GM10266 (cell line): ENCODE data around the gene KLHDC4.

ENCODE experiments used
- DNase-seq: peaks from one replicate; pipeline ENCODE4 v3.0.0; 2012; ENCODE audit errors: extremely low spot score
- CTCF ChIP-seq: IDR thresholded peaks from 2 replicates; pipeline ENCODE4 v1.5.1; 2012; ENCODE audit warnings: mild to moderate bottlenecking, low read depth; ENCODE audit not compliant: control insufficient read depth, insufficient read depth; ENCODE audit errors: missing control alignments

The KLHDC4 gene

GRCh38 chr16:87764600-87765472 is 950 bp downstream of the KLHDC4 start:
- no peak for TF ChIP-seq CTCF

GRCh38 chr16:87762620-87763019 is 3.2 kb downstream of the KLHDC4 start:
- TF ChIP-seq CTCF, result no peak
- no peak for DNase-seq

More at GRCh38 chr16:87764600-87765472, 950 bp downstream of the KLHDC4 start:
- no peak for DNase-seq

- no peak for TF ChIP-seq CTCF
- no peak for DNase-seq
These were observed 3.7 kb downstream of the KLHDC4 start for GRCh38 chr16:87762071-87762571.

- TF ChIP-seq CTCF, result no peak
These were observed 4.7 kb downstream of the KLHDC4 start for GRCh38 chr16:87761060-87761459.

GRCh38 chr16:87757841-87758426 is 7.9 kb downstream of the KLHDC4 start:
- no peak for DNase-seq
- no peak for TF ChIP-seq CTCF

More at GRCh38 chr16:87761060-87761459, 4.7 kb downstream of the KLHDC4 start:
- DNase-seq, result no peak

- DNase-seq, result no peak
- TF ChIP-seq CTCF, result no peak
These were observed 11.3 kb downstream of the KLHDC4 start for GRCh38 chr16:87754535-87754934.
